Sigmoid colon (tissue), 7 donors: Measurements from ENCODE around the gene LRRC2. TPM values are rescaled to one million over a fixed set of nuclear protein-coding genes. Genes with fewer than 3 reads are reported as not detected.

Experiments
- DNase-seq: peaks from one replicate; pipeline ENCODE4 v3.0.0-alpha.2; 2019
- H3K27ac ChIP-seq, 4 donors: fragments of 200-600 bp; sonication (generic); one replicate each; pipeline ENCODE4 v1.5.1; 2016 to 2019; ENCODE audit warnings: mild to moderate bottlenecking in 1 of 4
- H3K27me3 ChIP-seq, 3 donors: fragments of 200-600 bp; sonication (generic); one replicate each; pipeline ENCODE4 v1.5.1; 2019; ENCODE audit warnings: mild to moderate bottlenecking in 1 of 3
- H3K36me3 ChIP-seq, 4 donors: fragments of 200-600 bp; sonication (generic); one replicate each; pipeline ENCODE4 v1.5.1; 2016 to 2019
- H3K4me1 ChIP-seq, 4 donors: fragments of 200-600 bp; sonication (generic); one replicate each; pipeline ENCODE4 v1.5.1; 2017 to 2019
- H3K4me3 ChIP-seq, 4 donors: fragments of 200-600 bp; sonication (generic); one replicate each; pipeline ENCODE4 v1.5.1; 2017 to 2019; ENCODE audit warnings: mild to moderate bottlenecking in 2 of 4, moderate library complexity in 1 of 4
- H3K9me3 ChIP-seq, 4 donors: fragments of 200-600 bp in 3 of 4; sonication (generic) in 3 of 4; one replicate each; pipeline versions ENCODE4 v1.5.1 to v1.6.1; 2013 to 2019
- CTCF ChIP-seq, 4 experiments: fragments of 450-650 bp in 3 of 4; fragments of 200-600 bp in 1 of 4; IDR thresholded peaks; one replicate each; pipeline ENCODE4 v1.5.1; 2016 to 2019; ENCODE audit warnings: antibody characterized with exemption in 4 of 4, mild to moderate bottlenecking in 3 of 4, moderate library complexity in 2 of 4
- EP300 ChIP-seq, 4 donors: sonication (generic); formaldehyde crosslinking; IDR thresholded peaks; one replicate each; pipeline ENCODE4 v1.6.1; 2017; ENCODE audit warnings: antibody characterized with exemption in 4 of 4
- POLR2A ChIP-seq, 2 donors: fragments of 450-650 bp; IDR thresholded peaks; one replicate each; pipeline ENCODE4 v1.6.1; 2016; ENCODE audit warnings: antibody characterized with exemption in 2 of 2, mild to moderate bottlenecking in 2 of 2, moderate library complexity in 2 of 2
- POLR2AphosphoS5 ChIP-seq, 4 donors: sonication (generic); formaldehyde crosslinking; IDR thresholded peaks; one replicate each; pipeline ENCODE4 v1.6.1; 2017; ENCODE audit warnings: antibody characterized with exemption in 4 of 4
- WGBS, 2 donors: extraction: QIAGEN DNeasy Blood & Tissue Kit; methylation state at CpG; one replicate each; pipeline ENCODE4 v1.1.7; 2013; 5-methylcytosine and 5-hydroxymethylcytosine counted together
- intact Hi-C: fragments of 100-400 bp; cut with DNase I; formaldehyde crosslinking; loops from one replicate; pipeline ENCODE4 v1.15.1; 2023
- polyA plus RNA-seq, 3 donors: library from polyadenylated mRNA; stranded (reverse); fragments of 200-250 nt; gene quantifications; one replicate each; pipeline ENCODE4 v1.2.3, GENCODE V29; 2013
- total RNA-seq, 4 donors: library from RNA; depleted of rRNA; stranded (reverse); fragments of >200 nt; gene quantifications; one replicate each; pipeline ENCODE4 v1.1.0, GENCODE V29; 2016
- donor health status: healthy with polysubstance abuse.
- donor health status: Bipolar disorder and iron deficiency.
- donor health status: healthy.

LRRC2 gene
- total and polyA plus RNA-seq, 7 donors = 0.46 to 11.1 (median 3.6) TPM

DNA sequence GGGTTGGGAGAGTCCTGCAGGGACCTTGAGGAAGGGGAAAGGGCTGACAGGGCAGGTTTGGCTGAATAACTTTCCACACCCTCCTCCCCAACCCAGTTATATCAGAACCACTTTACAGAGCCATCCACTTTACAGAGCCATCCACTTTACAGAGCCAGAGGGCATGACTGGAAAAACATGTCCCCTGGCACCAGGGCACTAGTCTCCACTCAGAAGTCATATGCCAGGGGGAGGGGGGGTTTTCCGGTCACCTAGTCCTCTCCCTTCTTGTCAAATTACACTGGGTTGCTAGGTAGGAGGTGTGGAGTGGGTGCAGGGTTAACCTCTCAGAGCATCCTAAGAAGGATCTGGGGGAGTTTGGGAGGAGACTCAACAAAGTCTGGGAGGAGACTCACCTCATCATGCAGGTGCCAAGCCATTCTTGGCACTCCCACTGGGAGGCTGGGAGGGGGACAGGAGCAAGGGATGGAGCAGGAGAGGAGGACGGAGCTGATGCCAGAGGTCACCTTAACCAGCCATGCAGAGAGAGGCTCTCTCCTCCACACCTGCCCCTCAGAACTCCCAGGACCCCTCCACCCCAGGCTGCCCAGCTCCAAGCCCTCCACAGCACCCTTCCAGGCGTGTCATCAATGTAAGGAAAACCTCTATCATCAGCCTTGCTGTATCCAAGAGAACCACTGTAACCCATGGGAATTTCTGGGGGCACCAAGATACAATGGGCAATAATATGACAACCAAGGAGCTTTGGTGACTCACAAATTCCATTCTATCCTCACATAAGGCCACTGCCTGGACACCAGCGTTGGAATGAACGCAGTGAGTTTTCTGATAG lies 1.7 kb downstream of the LRRC2 start:
- H3K4me3 ChIP-seq = no peak overlapping the region
- no peaks in the 10 kb centered on the region for H3K9me3 ChIP-seq
- peak overlapping the region in 1 of 4 donors; percentile 88 for H3K27ac ChIP-seq
- WGBS, 2 donors = 92 to 93% methylated on average over 5 of the region's 5 CpGs
- no peak for TF ChIP-seq CTCF (IDR thresholded peaks at IDR 0.05)
- intact Hi-C loops = no loop called here
- peaks cover 0 to 19% (median 11%) of the 10 kb centered on the region in 4 donors for H3K4me1 ChIP-seq
- no peaks in the 10 kb centered on the region for H3K36me3 ChIP-seq
- no peaks in the 10 kb centered on the region for H3K27me3 ChIP-seq
- no peak for DNase-seq

DNA sequence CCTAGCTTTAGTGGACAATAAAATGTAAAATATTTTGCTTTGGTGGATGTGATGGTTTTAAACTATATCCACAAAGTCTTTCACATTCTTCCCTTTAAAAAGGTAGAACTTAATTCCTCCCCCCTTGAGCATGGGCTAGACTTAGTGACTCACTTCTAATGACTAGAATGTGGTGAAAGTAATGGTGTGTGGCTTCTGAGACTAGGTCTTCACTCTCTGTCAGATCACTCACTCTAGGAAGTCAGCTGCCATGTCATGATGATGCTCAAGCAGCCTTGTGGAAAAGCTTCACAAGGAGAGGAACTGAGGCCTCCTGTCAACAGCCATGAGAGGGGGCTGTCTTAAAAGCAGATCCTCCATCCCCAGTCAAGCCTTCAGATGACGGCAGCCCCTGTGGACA lies 4.2 kb downstream of the LRRC2 start:
- WGBS, 2 donors = 88 to 89% methylated on average over 1 of the region's 1 CpG
- intact Hi-C loops = no loop called here
- H3K4me3 ChIP-seq = no peak overlapping the region
- no peaks in the 10 kb centered on the region for H3K36me3 ChIP-seq
- no peaks in the 10 kb centered on the region for H3K27me3 ChIP-seq
- H3K9me3 ChIP-seq = no peaks in the 10 kb centered on the region
- TF ChIP-seq EP300 (IDR thresholded peaks at IDR 0.05) (no peak), CTCF (IDR thresholded peaks at IDR 0.05) (no peak), POLR2A (IDR thresholded peaks at IDR 0.05) (no peak), POLR2AphosphoS5 (IDR thresholded peaks at IDR 0.05) (no peak)
- peaks cover 0 to 28% (median 18%) of the 10 kb centered on the region in 4 donors for H3K4me1 ChIP-seq
- H3K27ac ChIP-seq = no peak overlapping the region
- no peak for DNase-seq

- intact Hi-C loops = no loop called here
- DNase-seq = no peak
- H3K4me3 ChIP-seq = no peak overlapping the region
- H3K9me3 ChIP-seq = no peaks in the 10 kb centered on the region
- no peaks in the 10 kb centered on the region for H3K36me3 ChIP-seq
- H3K27ac ChIP-seq = no peak overlapping the region
- no peaks in the 10 kb centered on the region for H3K27me3 ChIP-seq
- WGBS, 2 donors = 92 to 94% methylated on average over 2 of the region's 2 CpGs
- H3K4me1 ChIP-seq = peaks cover 0 to 28% (median 16%) of the 10 kb centered on the region in 4 donors
- TF ChIP-seq POLR2AphosphoS5 (IDR thresholded peaks at IDR 0.05) = no peak
- no peak for TF ChIP-seq EP300 (IDR thresholded peaks at IDR 0.05)
- TF ChIP-seq CTCF (IDR thresholded peaks at IDR 0.05) = no peak
Measured at GRCh38 chr3:46561511-46561910, 4.6 kb downstream of the LRRC2 start.

DNA sequence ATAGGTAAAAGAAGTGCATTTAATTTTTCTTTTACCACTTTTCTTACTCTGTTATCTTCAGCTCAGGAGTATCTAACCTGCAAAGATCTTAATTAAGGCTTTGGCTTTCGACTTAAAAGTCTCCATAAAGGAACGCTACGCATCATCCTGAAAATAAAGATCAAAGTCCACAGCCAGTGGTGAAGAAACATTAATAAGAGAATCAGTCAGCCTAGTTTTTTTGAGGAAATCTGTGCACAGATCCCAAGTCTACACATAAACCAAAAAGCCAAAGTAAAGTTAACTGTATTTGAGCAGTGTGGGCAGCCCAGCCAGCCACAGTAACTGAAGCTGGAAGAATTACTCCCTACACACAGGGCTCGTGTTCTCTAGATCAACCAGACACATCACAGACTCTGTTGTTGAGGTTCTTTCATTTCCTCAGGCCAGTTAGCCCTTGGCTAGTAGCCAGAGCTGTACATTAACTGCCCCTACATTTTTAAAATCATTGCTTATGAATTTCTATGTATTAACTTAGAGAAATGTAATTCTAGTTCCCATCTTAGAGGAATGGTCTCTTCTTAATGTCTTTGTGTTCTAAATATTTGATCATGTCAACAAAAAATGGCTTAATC lies 6.9 kb downstream of the LRRC2 start:
- H3K4me1 ChIP-seq = peaks cover 0 to 14% (median 4%) of the 10 kb centered on the region in 4 donors
- no peaks in the 10 kb centered on the region for H3K36me3 ChIP-seq
- 25 to 67% methylated on average over 4 of the region's 4 CpGs for WGBS, 2 donors
- H3K9me3 ChIP-seq = no peaks in the 10 kb centered on the region
- TF ChIP-seq POLR2AphosphoS5 (IDR thresholded peaks at IDR 0.05) (no peak), POLR2A (IDR thresholded peaks at IDR 0.05) (no peak), CTCF (IDR thresholded peaks at IDR 0.05) (no peak), EP300 (IDR thresholded peaks at IDR 0.05) (no peak)
- no peak for DNase-seq
- intact Hi-C loops = loop anchor here (5.0 kb wide), 1 partner anchor 72 kb away; no protein-coding TSS in a partner anchor
- H3K4me3 ChIP-seq = peak overlapping the region in 2 of 4 donors; percentile 35 to 51
- H3K27ac ChIP-seq = peak overlapping the region in 1 of 4 donors; percentile 76
- no peaks in the 10 kb centered on the region for H3K27me3 ChIP-seq
